NCI-H226 (cell line): ENCODE data around the gene TBPL1.

Experiments
- DNase-seq: peaks from one replicate; pipeline ENCODE4 v3.0.0-alpha.2; 2015

TBPL1 gene

GRCh38 chr6:134010974-134011373 lies 58.0 kb downstream of the TBPL1 start:
- no peak for DNase-seq

DNA sequence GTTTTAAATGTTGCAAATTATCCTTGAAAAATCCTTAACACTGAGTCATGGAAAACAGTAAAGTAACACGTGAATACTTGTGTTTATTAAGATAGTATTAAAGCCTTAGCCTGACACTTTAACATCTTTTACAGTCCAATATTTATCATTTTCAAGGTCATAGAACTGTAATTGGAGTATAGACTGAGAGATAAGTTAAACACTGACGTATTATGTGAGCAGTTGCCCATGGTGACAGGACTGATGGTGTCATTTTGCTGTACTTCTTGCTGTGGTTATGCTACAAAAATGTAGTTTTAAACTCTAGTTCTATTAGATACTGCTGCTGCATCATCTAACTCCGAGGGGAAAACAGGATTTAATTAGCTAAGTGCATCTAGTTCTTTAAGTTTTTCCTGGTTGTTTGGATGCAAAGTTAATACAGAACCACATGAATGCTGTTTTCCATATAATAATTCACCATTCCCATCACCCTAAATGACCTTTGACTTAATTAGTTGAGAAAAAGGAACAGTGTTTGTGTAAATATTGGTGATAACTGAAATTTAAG lies 61.6 kb downstream of the TBPL1 start:
- no peak for DNase-seq

GRCh38 chr6:134015719-134016557 lies 62.9 kb downstream of the TBPL1 start:
- no peak for DNase-seq

DNA sequence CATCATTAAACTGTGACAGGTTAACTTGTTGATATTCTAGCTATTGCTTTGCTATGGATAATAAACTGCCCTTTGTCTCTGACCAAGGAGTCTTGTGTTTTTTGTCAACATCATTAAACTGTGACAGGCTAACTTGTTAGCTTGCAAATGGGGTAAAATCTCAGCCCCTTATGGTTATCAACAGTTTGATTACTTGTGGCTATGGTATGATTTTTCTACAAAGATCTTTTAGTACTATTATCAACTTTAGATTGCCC lies 63.5 kb downstream of the TBPL1 start:
- no peak for DNase-seq

DNA sequence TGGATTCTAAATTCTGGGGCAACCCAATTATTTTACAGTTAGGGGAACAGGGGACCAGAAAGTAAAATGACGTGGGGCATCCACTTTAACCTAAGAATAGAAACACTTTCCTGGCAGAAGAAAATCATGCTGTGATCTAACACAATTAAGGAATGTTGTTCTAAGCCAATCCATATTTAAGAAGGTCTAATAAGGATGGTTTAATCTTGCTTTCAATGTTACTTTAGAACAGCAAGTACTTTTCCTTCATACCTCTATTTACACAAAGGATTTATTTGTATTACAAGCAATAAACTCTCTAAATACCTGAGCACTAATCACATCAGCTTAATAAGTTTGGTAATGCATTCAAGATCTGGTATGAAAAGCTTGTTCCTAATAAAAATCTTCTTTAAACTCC lies 67.0 kb downstream of the TBPL1 start:
- DNase-seq, result no peak

- DNase-seq, result no peak
Measured at GRCh38 chr6:134020543-134020942, 67.5 kb downstream of the TBPL1 start.

GRCh38 chr6:134020968-134021367 lies 67.9 kb downstream of the TBPL1 start:
- no peak for DNase-seq

DNA sequence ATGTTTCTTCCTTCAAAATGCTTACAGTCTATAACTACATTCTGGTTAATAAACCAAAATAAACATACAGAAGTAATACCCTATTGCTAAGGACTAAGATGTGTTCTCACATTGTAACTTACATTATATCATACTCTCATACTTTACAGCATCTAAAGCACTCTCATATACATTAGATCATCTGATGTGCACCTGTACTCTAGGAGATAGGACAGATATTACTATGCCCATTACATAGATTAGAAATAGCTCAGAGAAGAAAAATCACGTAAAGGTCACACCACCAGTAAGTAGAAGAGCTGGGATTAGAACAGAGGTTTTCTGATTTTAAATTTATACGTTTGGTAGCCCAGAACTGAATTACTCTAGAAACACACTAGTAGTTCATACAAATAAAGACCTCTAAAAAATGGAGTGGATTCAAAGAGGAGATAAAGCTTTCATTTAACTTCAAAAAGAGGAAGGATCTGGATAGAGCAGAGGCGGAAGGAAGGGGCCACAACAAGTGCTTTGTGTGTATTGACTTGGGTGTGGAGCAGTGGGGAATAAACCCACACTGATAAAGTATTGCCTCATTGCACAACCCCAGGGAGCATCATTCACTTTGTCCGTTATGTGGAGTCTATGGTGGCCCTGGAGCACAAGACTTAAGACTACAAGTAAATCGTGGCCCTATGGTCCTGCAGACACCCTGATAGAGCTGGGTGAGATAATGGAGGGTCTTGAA lies 68.5 kb downstream of the TBPL1 start:
- no peak for DNase-seq

DNA sequence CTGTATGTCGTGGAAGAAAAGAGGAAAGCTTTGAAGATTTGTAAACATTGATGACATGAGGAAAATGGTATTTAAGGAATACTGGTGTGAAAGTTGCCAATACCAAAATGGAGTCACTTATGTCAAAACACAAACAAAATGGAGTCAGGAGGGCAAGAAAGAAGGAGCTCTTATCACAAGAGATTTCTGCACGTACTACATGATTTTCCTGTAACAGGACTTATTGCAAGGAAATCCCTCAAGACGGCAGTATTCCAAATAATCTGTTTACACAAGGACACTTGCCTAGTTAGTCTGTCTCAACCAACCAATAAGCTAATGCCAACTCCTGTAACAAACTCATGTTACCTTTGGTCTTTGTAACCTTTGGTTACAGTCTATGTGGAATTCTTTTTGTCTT lies 69.6 kb downstream of the TBPL1 start:
- no peak for DNase-seq

- no peak for DNase-seq
Measured at GRCh38 chr6:134026597-134026996, 73.6 kb downstream of the TBPL1 start.

- DNase-seq, result no peak
Measured at GRCh38 chr6:134028438-134028837, 75.4 kb downstream of the TBPL1 start.

GRCh38 chr6:134029495-134030455 lies 76.8 kb downstream of the TBPL1 start:
- DNase-seq, result peak; percentile 68

GRCh38 chr6:134031696-134032255 lies 78.8 kb downstream of the TBPL1 start:
- DNase-seq, result peak; percentile 63

DNA sequence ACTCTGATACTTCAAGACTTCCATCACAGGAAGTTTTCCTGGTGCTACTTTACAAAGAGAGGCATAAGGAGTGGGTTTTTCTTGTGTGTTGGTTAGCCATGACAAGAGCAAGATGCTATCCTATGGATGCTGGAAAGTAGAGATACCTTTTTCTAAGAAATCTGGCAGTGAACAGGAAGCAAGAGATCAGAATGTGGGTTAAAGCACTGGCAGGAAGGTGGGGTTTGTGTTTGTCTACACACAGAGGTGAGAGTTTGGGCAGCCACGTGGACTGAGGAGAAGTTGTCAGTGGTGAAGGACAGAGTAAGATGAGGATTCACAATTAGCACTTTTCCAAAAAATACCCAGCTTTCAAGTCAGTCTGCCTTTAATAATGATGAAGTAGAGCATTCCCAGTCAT lies 81.5 kb downstream of the TBPL1 start:
- DNase-seq, result no peak

DNA sequence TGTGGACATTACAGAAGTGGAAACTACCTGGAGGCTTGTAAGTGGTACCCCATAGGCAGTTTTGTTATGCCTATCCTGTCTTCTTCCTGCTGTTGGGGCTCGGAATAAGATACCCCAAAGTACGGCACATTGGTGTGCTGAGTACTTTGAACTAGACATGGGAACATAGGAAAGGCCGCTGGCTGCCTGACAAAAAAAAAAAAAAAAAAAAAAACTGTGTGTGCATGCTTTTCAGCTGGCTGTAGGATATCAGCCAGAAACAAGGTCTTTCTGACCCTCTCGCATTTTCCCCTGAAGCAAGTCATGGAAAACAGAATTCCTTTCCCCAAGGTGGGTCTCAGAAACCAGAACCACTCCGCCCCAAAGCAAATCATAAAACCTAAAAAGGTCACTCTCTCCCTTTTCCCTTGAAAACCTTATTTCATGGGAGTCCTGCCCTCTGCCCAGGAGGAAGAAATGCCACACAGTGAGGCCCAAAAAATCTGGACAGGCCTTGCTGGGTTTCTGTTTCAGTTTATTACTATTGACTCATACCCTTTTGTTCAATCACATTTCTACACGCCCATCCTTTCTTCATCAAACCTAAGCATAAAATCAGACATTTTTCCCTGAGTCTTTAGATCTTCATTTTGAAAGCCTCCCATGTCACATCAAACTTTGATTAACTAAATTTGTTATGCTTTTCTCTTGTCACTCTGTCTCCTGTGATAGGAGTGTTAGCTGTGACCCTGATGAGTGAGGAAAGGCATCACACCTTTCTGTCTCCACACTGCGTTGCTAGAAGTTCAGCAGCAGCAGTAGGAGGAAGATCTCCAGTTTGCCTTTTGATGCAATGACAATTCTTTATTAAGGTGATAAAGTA lies 82.2 kb downstream of the TBPL1 start:
- no peak for DNase-seq

DNA sequence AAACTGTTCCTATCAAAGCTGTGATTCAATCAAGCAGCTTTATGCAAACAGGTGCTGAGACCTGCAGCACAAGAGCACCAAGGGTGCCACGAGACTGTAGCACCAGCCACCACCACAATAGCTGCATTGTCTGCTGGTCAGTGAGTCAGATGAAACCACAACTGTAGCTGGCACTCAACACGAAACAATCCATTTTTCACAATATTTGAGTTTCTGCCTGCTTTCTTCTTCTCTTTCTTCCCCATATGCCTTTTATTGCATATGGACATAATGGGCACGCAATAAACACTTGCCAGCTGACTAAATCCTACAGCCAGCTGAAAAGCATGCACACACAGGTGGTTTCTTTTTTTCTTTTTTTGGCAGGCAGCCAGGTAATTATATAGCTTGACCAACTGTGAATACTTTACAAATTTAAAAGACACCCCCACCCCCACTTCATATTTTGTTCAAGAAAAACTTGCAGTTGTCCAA lies 82.8 kb downstream of the TBPL1 start:
- DNase-seq, result peak; percentile 32

DNA sequence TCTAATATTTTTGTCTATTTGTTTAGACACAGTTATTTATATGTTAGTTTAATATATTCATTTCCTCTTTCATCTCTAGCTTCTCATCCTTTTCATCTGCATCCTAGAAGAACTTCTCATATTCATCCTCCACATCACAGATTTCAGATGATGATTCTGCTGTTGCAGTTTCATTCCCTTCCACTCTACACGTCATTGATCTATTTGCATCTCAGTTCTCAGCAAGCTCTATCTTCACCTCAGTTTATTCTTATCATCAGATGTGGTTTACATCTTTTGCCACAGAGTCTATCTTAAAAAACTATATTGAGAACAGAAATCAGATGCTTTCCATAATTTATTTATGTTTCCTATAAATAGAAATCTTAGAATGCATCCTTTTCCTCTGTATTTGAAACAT lies 86.1 kb downstream of the TBPL1 start:
- DNase-seq, result no peak
